Natural killer cell treated with Interleukin-12 subunit alpha and Interleukin-12 subunit beta and Interleukin-15 and Interleukin-18, amount 100 ng/mL, for 72 hours (primary cell): Measurements from ENCODE around the gene CDC42EP5. TPM values are rescaled to one million over a fixed set of nuclear protein-coding genes. Genes with fewer than 3 reads are reported as not detected.
"Not testable (repeated sequence)": the region's sequence is repeated elsewhere in the genome, so short reads cannot be mapped to it uniquely, and the experiment has no call there.

Source experiments
- ATAC-seq, 2 donors: fragments of 150-1000 bp; cut with Tn5 transposase in 1 of 2; sonication (Bioruptor Pico), chemical (Tn5 transposase) in 1 of 2; 2 replicates each; pipeline ENCODE4 v1.10.0; 2021
- DNase-seq: peaks from one replicate; pipeline ENCODE4 v3.0.0; 2022; ENCODE audit warnings: low spot score
- H3K27ac Mint-ChIP-seq, 2 donors: 1 replicate in 1 of 2; 2 replicates in 1 of 2; pipeline ENCODE4 v1.8.0; 2022; ENCODE audit warnings: mixed read lengths in 2 of 2, mild to moderate bottlenecking in 1 of 2, moderate library complexity in 1 of 2
- H3K27me3 Mint-ChIP-seq, 2 donors: 1 replicate in 1 of 2; 2 replicates in 1 of 2; pipeline ENCODE4 v1.8.0; 2022; ENCODE audit warnings: mixed read lengths in 2 of 2
- H3K36me3 Mint-ChIP-seq: one replicate; pipeline ENCODE4 v1.8.0; 2022; ENCODE audit warnings: mixed read lengths
- H3K4me1 Mint-ChIP-seq, 2 donors: 1 replicate in 1 of 2; 2 replicates in 1 of 2; pipeline ENCODE4 v1.8.0; 2022; ENCODE audit warnings: low read depth in 2 of 2, mixed read lengths in 2 of 2, mild to moderate bottlenecking in 1 of 2
- H3K4me3 Mint-ChIP-seq: one replicate; pipeline ENCODE4 v1.8.0; 2022; ENCODE audit warnings: mixed read lengths
- H3K9me3 Mint-ChIP-seq: 2 replicates; pipeline ENCODE4 v1.8.0; 2022; ENCODE audit warnings: mixed read lengths
- total RNA-seq, 2 donors: library from RNA; stranded (reverse); gene quantifications; one replicate each; pipeline ENCODE4 v1.2.3, GENCODE V29; 2022

CDC42EP5 gene
- not detected for total RNA-seq

- peak; percentile 37 to 73 for ATAC-seq
- H3K9me3 Mint-ChIP-seq, result no peaks in the 10 kb centered on the region
- H3K27me3 Mint-ChIP-seq, result peaks cover 42 to 43% of the 10 kb centered on the region in 2 donors
- peak; percentile 39 for DNase-seq
- no peaks in the 10 kb centered on the region for H3K36me3 Mint-ChIP-seq
- no peak within 1 kb of the TSS for H3K4me3 Mint-ChIP-seq
- peaks cover 10 to 19% of the 10 kb centered on the region in 2 donors for H3K4me1 Mint-ChIP-seq
- H3K27ac Mint-ChIP-seq, result no peak within 1 kb of the TSS
Measured at GRCh38 chr19:54473071-54473891, at the start of gene CDC42EP5. TSS of gene CDC42EP5 (minus strand) at chr19:54473296. CDS start at chr19:54465547, 7,749 bp downstream.

DNA sequence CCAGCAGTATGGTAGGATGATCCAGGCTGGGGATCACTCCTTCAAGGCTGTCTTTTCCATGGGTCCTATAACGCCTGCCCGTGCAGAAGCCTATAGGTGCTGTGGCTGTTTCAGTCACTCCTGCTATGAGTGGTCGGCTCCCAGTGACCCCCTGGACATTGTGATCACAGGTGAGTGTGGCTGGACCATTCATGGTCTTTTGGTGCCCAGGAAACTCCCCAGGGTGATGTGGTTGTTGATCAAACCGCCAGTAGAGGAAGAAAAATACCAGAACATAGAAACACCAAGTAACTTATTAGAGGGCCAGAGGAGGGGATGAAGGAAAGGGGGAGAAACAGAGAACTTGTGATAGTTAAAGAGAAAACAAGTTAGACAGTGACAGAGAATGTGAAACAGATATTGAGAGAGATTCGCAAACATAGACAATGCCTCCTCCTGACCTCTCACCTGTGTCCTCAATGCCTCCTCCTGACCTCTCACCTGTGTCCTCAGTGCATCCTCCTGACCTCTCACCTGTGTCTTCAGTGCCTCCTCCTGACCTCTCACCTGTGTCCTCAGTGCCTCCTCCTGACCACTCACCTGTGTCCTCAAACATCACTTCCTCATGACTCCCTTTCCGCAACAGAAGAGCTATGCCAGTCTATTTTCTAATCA, 48.9 kb upstream of the CDC42EP5 start:
- Mint-ChIP-seq H3K27me3 (peaks cover 36% of the 10 kb centered on the region in 2 donors), H3K27ac (peak overlapping the region; percentile 17 to 32), H3K9me3 (peaks cover 8% of the 10 kb centered on the region), H3K4me3 (peak overlapping the region; percentile 73), H3K36me3 (peaks cover 5% of the 10 kb centered on the region), H3K4me1 (peaks cover 59 to 69% of the 10 kb centered on the region in 2 donors)
- ATAC-seq (no peak), DNase-seq (no peak)

GRCh38 chr19:54521022-54521859, 48.1 kb upstream of the CDC42EP5 start:
- peaks cover 52 to 63% of the 10 kb centered on the region in 2 donors for H3K4me1 Mint-ChIP-seq
- peak overlapping the region; percentile 73 for H3K4me3 Mint-ChIP-seq
- ATAC-seq (no peak), DNase-seq (no peak)
- H3K36me3 Mint-ChIP-seq, result peaks cover 5% of the 10 kb centered on the region
- peaks cover 8% of the 10 kb centered on the region for H3K9me3 Mint-ChIP-seq
- peak overlapping the region; percentile 17 to 32 for H3K27ac Mint-ChIP-seq
- H3K27me3 Mint-ChIP-seq, result peaks cover 37 to 39% of the 10 kb centered on the region in 2 donors

GRCh38 chr19:54518844-54519243, 45.7 kb upstream of the CDC42EP5 start:
- ATAC-seq (peak; percentile 73 to 80), DNase-seq (no peak)
- peaks cover 8% of the 10 kb centered on the region for H3K9me3 Mint-ChIP-seq
- peak overlapping the region; percentile 73 for H3K4me3 Mint-ChIP-seq
- peaks cover 45 to 54% of the 10 kb centered on the region in 2 donors for H3K4me1 Mint-ChIP-seq
- H3K27me3 Mint-ChIP-seq, result peaks cover 45 to 54% of the 10 kb centered on the region in 2 donors
- peaks cover 5% of the 10 kb centered on the region for H3K36me3 Mint-ChIP-seq
- H3K27ac Mint-ChIP-seq, result peak overlapping the region in 1 of 2 donors; percentile 17

GRCh38 chr19:54517483-54517882, 44.4 kb upstream of the CDC42EP5 start:
- H3K4me3 Mint-ChIP-seq, result no peak overlapping the region
- peaks cover 5% of the 10 kb centered on the region for H3K36me3 Mint-ChIP-seq
- DNase-seq (peak; percentile 77), ATAC-seq (peak; percentile 50 to 79)
- peaks cover 34 to 44% of the 10 kb centered on the region in 2 donors for H3K4me1 Mint-ChIP-seq
- peak overlapping the region in 1 of 2 donors; percentile 1 for H3K27ac Mint-ChIP-seq
- peaks cover 45 to 58% of the 10 kb centered on the region in 2 donors for H3K27me3 Mint-ChIP-seq
- peaks cover 8% of the 10 kb centered on the region for H3K9me3 Mint-ChIP-seq

GRCh38 chr19:54515156-54515555, 42.1 kb upstream of the CDC42EP5 start:
- Mint-ChIP-seq H3K27ac (no peak overlapping the region), H3K4me3 (no peak overlapping the region), H3K4me1 (peaks cover 18 to 26% of the 10 kb centered on the region in 2 donors), H3K9me3 (peaks cover 8% of the 10 kb centered on the region), H3K27me3 (peaks cover 28 to 40% of the 10 kb centered on the region in 2 donors), H3K36me3 (peaks cover 5% of the 10 kb centered on the region)
- no peak for DNase-seq
- ATAC-seq, result no peak

DNA sequence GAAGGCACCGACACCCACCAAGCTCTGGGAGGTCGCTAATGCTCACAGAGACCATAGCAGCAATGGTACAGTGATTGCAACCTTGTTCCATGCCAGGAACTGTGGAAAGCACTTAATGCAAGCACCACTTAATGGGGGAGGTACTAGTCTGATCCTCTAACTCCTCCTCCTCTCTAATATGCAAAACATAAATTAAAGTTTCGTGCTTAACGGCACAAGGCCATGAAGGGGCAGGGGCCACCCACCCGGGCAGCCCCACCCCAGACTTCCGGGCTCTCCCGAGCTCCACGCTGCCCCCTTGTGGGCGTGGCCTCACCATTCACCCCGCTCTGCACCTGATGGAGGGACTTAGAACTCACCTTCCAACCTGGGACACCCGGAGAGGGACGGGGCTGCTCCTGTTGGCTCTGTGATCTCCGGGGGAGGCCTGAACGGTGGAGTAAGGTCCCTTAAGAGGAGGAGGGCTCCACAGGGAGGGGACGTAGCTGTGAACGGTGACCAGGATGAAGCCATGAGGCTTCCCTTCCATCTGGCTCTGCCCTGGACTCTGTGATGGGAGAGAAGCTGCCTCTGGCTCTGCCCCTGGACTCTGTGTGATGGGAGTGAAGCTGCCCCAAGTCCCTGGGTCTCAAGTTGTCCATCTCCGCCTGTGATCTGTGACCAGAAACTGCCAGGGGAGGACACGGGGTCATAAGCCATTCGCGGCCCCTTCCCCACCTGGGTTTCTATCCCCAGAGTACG, 36.3 kb upstream of the CDC42EP5 start:
- not testable (repeated sequence) for H3K36me3 Mint-ChIP-seq, H3K27ac Mint-ChIP-seq, H3K9me3 Mint-ChIP-seq, H3K27me3 Mint-ChIP-seq, H3K4me3 Mint-ChIP-seq, DNase-seq
- H3K4me1 Mint-ChIP-seq, result peaks cover 37 to 43% of the 10 kb centered on the region in 2 donors
- peak; percentile 59 to 61 for ATAC-seq

GRCh38 chr19:54508487-54508886, 35.4 kb upstream of the CDC42EP5 start:
- not testable (repeated sequence) for H3K27me3 Mint-ChIP-seq, H3K9me3 Mint-ChIP-seq, DNase-seq, H3K4me3 Mint-ChIP-seq, H3K27ac Mint-ChIP-seq, H3K36me3 Mint-ChIP-seq, ATAC-seq
- H3K4me1 Mint-ChIP-seq, result peaks cover 37 to 48% of the 10 kb centered on the region in 2 donors

DNA sequence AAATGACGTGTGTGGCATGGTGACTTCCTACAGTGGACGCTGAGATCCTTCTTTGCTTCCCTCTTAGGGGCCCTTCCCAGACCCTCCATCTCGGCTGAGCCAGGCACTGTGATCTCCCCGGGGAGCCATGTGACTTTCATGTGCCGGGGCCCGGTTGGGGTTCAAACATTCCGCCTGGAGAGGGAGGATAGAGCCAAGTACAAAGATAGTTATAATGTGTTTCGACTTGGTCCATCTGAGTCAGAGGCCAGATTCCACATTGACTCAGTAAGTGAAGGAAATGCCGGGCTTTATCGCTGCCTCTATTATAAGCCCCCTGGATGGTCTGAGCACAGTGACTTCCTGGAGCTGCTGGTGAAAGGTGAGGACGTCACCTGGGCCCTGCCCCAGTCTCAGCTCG, 34.7 kb upstream of the CDC42EP5 start:
- no peaks in the 10 kb centered on the region for H3K27me3 Mint-ChIP-seq
- DNase-seq (no peak), ATAC-seq (no peak)
- no peaks in the 10 kb centered on the region for H3K9me3 Mint-ChIP-seq
- peak overlapping the region; percentile 63 for H3K4me3 Mint-ChIP-seq
- peaks cover 7% of the 10 kb centered on the region for H3K36me3 Mint-ChIP-seq
- peaks cover 37 to 52% of the 10 kb centered on the region in 2 donors for H3K4me1 Mint-ChIP-seq
- H3K27ac Mint-ChIP-seq, result peak overlapping the region; percentile 30 to 75

DNA sequence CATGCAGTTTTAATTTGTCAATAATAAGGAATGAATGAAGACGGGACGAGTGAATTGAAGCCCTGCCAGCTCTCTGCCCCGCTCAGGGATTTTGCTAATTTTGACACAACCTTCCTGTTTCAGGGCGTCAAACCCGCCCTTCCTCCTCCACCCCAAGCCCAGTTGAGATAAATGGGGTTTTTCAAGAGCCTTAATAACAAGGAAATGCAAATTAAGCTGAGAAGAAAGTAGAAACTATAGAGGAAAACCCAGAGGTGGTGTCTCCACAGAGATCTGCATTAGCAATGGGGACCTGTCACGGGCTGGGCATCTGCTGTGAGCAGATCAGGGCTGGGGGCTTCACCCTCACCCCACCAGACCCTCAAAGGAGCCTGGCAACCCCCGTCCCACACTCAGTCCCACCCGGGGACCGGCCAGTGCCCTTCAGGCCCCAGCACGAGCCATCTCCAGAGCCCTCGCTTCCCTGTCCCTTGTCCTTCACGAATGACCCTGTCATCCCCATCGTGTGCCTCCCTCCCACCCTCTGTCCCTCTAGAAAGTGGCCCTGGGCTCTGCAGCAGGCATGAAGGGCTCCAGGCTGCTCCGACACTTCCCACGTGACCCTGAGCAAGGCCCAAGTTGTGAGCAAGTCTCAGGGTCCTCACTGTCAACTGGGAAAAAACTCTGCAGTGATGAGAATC, 34.1 kb upstream of the CDC42EP5 start:
- H3K27me3 Mint-ChIP-seq, result not testable (repeated sequence)
- peak; percentile 69 to 75 for ATAC-seq

GRCh38 chr19:54506079-54506478, 33.0 kb upstream of the CDC42EP5 start:
- Mint-ChIP-seq H3K27ac (peak overlapping the region; percentile 30 to 75), H3K4me1 (peaks cover 40 to 55% of the 10 kb centered on the region in 2 donors), H3K36me3 (peaks cover 7% of the 10 kb centered on the region), H3K27me3 (no peaks in the 10 kb centered on the region), H3K9me3 (no peaks in the 10 kb centered on the region), H3K4me3 (peak overlapping the region; percentile 63)
- DNase-seq (no peak), ATAC-seq (no peak)

More for the DNA sequence above, 34.1 kb upstream of the CDC42EP5 start:
- not testable (repeated sequence) for H3K36me3 Mint-ChIP-seq, H3K9me3 Mint-ChIP-seq, DNase-seq
- H3K27ac Mint-ChIP-seq, result peak overlapping the region; percentile 30 to 75
- H3K4me3 Mint-ChIP-seq, result peak overlapping the region; percentile 63
- peaks cover 38 to 55% of the 10 kb centered on the region in 2 donors for H3K4me1 Mint-ChIP-seq

GRCh38 chr19:54505542-54505941, 32.4 kb upstream of the CDC42EP5 start:
- not testable (repeated sequence) for H3K9me3 Mint-ChIP-seq, H3K36me3 Mint-ChIP-seq, DNase-seq, H3K27me3 Mint-ChIP-seq
- peak; percentile 67 to 70 for ATAC-seq
- peak overlapping the region; percentile 63 for H3K4me3 Mint-ChIP-seq
- peak overlapping the region; percentile 30 to 71 for H3K27ac Mint-ChIP-seq
- H3K4me1 Mint-ChIP-seq, result peaks cover 40 to 55% of the 10 kb centered on the region in 2 donors
